ENCODE measurements around the gene DDX54. TPM values are rescaled to one million over a fixed set of nuclear protein-coding genes. Genes with fewer than 3 reads are reported as not detected.
A peak's percentile ranks its signal among the peaks of the same experiment; 100 is the strongest.

The DDX54 gene
- polyA plus RNA-seq, 3 donors: 7.9 to 32.2 (median 13.6) TPM

- Histone ChIP-seq H4K20me1 (ENCODE audit: insufficient read depth, low read length) (no peaks in the 10 kb centered on the region), H3K4me2 (replicated peaks; ENCODE audit: extremely low read depth, low read length, poor library complexity, severe bottlenecking) (no peak overlapping the region), H3K9me3 (replicated peaks in 1 of 2; ENCODE audit: control insufficient read depth in 1 of 2, insufficient read depth in 1 of 2, low read length in 2 of 2) (no peaks in the 10 kb centered on the region), H2AFZ (ENCODE audit: insufficient read depth, low read depth, low read length, poor library complexity, severe bottlenecking) (no peak overlapping the region), H3K27me3 (ENCODE audit: control insufficient read depth in 2 of 2, insufficient read depth in 2 of 2, low read length in 2 of 2) (peaks cover 0 to 5% of the 10 kb centered on the region in 2 donors), H3K27ac (ENCODE audit: low read depth in 1 of 2, low read length in 2 of 2) (no peak overlapping the region), H3K36me3 (replicated peaks in 1 of 2; ENCODE audit: control insufficient read depth in 1 of 2, insufficient read depth in 2 of 2, low read length in 2 of 2) (no peaks in the 10 kb centered on the region), H3K9ac (ENCODE audit: insufficient read depth, low read length, poor library complexity, severe bottlenecking) (no peak overlapping the region), H3K4me3 (replicated peaks in 1 of 3; ENCODE audit: low read depth in 2 of 3, low read length in 3 of 3) (no peak overlapping the region), H3K4me1 (ENCODE audit: control insufficient read depth in 1 of 2, insufficient read depth in 2 of 2, low read length in 2 of 2) (no peaks in the 10 kb centered on the region), H3K79me2 (ENCODE audit: insufficient read depth, low read length) (no peaks in the 10 kb centered on the region)
- no peak for DNase-seq
- Mint-ChIP-seq H3K4me1 (peaks cover 2% of the 10 kb centered on the region), H3K9me3 (peaks cover 0 to 11% (median 8%) of the 10 kb centered on the region in 7 donors), H3K27me3 (ENCODE audit: low read depth in 3 of 3) (peaks cover 9 to 27% (median 12%) of the 10 kb centered on the region in 3 donors), H3K36me3 (no peaks in the 10 kb centered on the region), H3K4me3 (peak overlapping the region in 1 of 2 donors; percentile 14), H3K27ac (no peak overlapping the region)
- TF ChIP-seq, protein P1, sequence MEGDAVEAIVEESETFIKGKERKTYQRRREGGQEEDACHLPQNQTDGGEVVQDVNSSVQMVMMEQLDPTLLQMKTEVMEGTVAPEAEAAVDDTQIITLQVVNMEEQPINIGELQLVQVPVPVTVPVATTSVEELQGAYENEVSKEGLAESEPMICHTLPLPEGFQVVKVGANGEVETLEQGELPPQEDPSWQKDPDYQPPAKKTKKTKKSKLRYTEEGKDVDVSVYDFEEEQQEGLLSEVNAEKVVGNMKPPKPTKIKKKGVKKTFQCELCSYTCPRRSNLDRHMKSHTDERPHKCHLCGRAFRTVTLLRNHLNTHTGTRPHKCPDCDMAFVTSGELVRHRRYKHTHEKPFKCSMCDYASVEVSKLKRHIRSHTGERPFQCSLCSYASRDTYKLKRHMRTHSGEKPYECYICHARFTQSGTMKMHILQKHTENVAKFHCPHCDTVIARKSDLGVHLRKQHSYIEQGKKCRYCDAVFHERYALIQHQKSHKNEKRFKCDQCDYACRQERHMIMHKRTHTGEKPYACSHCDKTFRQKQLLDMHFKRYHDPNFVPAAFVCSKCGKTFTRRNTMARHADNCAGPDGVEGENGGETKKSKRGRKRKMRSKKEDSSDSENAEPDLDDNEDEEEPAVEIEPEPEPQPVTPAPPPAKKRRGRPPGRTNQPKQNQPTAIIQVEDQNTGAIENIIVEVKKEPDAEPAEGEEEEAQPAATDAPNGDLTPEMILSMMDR (IDR thresholded peaks at IDR 0.05): no peak
- intact Hi-C loops (cut with micrococcal nuclease): no loop called here
- 31% methylated on average over 3 of the region's 15 CpGs for WGBS (ENCODE audit: insufficient coverage)
Measured at GRCh38 chr12:113127791-113128199, 57.5 kb downstream of the DDX54 start.

DNA sequence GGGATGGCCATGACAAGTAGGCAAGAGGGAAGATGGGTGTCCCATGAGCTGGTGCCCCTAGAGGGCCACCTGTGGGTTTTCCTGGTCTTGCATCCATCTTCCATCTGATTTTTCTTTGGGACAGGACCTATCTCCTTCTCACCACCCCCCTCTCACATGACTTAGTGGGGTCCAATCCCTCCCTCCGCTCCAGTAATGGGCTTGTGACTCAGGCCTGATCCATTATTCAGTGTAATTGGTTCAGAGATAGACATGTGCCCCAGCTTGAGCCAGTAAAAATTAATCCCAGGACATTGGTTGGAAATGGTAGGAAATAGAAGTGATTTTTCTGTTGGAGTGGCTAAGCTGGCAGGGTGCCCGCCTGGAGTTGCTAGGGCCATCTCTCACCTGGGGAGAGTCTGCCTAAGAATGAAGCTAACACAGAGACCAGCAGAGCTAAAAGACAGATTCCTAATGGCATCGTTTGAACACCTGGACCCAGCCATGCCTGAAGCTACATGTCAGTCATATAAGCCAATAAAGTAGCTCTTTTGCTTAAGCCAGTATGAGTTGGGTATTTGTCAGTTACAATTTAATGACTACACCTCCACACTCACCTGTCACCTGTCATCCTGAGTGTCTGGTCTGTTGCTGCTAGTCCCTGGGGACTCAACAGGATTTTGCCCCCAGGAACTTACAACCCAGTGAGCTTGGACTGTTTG is 64.5 kb downstream of the DDX54 start:
- no peak overlapping the region for H3K4me3 Mint-ChIP-seq
- intact Hi-C loops (cut with micrococcal nuclease): no loop called here
- H3K4me3 ChIP-seq (replicated peaks in 1 of 3; ENCODE audit: low read depth in 2 of 3, low read length in 3 of 3): no peak overlapping the region
- H3K27me3 Mint-ChIP-seq (ENCODE audit: low read depth in 3 of 3): peaks cover 3 to 11% (median 8%) of the 10 kb centered on the region in 3 donors
- H3K27ac Mint-ChIP-seq: no peak overlapping the region
- H3K9me3 Mint-ChIP-seq: peaks cover 0 to 16% (median 12%) of the 10 kb centered on the region in 7 donors
- no peak overlapping the region for H3K9ac ChIP-seq (ENCODE audit: insufficient read depth, low read length, poor library complexity, severe bottlenecking)
- no peak for DNase-seq
- no peaks in the 10 kb centered on the region for H3K79me2 ChIP-seq (ENCODE audit: insufficient read depth, low read length)
- 89% methylated on average over 1 of the region's 3 CpGs for WGBS (ENCODE audit: insufficient coverage)
- TF ChIP-seq, protein P1 (IDR thresholded peaks at IDR 0.05): no peak
- peaks cover 0 to 7% of the 10 kb centered on the region in 2 donors for H3K27me3 ChIP-seq (ENCODE audit: control insufficient read depth in 2 of 2, insufficient read depth in 2 of 2, low read length in 2 of 2)
- H4K20me1 ChIP-seq (ENCODE audit: insufficient read depth, low read length): no peaks in the 10 kb centered on the region
- H3K9me3 ChIP-seq (replicated peaks in 1 of 2; ENCODE audit: control insufficient read depth in 1 of 2, insufficient read depth in 1 of 2, low read length in 2 of 2): no peaks in the 10 kb centered on the region
- H3K36me3 ChIP-seq (replicated peaks in 1 of 2; ENCODE audit: control insufficient read depth in 1 of 2, insufficient read depth in 2 of 2, low read length in 2 of 2): no peaks in the 10 kb centered on the region
- H3K36me3 Mint-ChIP-seq: no peaks in the 10 kb centered on the region
- no peak overlapping the region for H3K27ac ChIP-seq (ENCODE audit: low read depth in 1 of 2, low read length in 2 of 2)
- H3K4me2 ChIP-seq (replicated peaks; ENCODE audit: extremely low read depth, low read length, poor library complexity, severe bottlenecking): no peak overlapping the region
- H3K4me1 ChIP-seq (ENCODE audit: control insufficient read depth in 1 of 2, insufficient read depth in 2 of 2, low read length in 2 of 2): no peaks in the 10 kb centered on the region
- H3K4me1 Mint-ChIP-seq: no peaks in the 10 kb centered on the region
- H2AFZ ChIP-seq (ENCODE audit: insufficient read depth, low read depth, low read length, poor library complexity, severe bottlenecking): no peak overlapping the region
